A673 (cell line): Measurements from ENCODE around the gene ZNF705A. TPM values are rescaled to one million over a fixed set of nuclear protein-coding genes. Genes with fewer than 3 reads are reported as not detected.
"Not testable (repeated sequence)": the region's sequence is repeated elsewhere in the genome, so short reads cannot be mapped to it uniquely, and the experiment has no call there.

ENCODE experiments used
- BruUV-seq: library from RNA; stranded (reverse); fragments of 400-500 nt; replicated peaks from 2 replicates; lab custom pipeline; 2021; lab: Mats Ljungman, UMichigan
- CTCF ChIA-PET: fragments of 300-600 bp; sonication (Branson Sonifier 250); formaldehyde crosslinking; loops from one replicate; lab custom pipeline; 2022; ENCODE audit warnings: antibody characterized with exemption; lab: Charles Lee
- POLR2A ChIA-PET: fragments of 300-600 bp; sonication (Branson Sonifier 250); formaldehyde crosslinking; loops from one replicate; lab custom pipeline; 2022; ENCODE audit warnings: antibody characterized with exemption; ENCODE audit not compliant: low non-redundant PET; lab: Charles Lee
- DNase-seq: peaks from one replicate; pipeline ENCODE4 v3.0.0-alpha.2; 2015; ENCODE audit warnings: low spot score
- H3K27ac ChIP-seq: fragments of 200-600 bp; sonication (generic); 2 replicates; pipeline ENCODE4 v1.5.1; 2016; ENCODE audit warnings: mixed run types, low read depth, mild to moderate bottlenecking, mixed read lengths, antibody characterized with exemption, low read length; ENCODE audit not compliant: poor library complexity, severe bottlenecking
- H3K27me3 ChIP-seq: fragments of 200-600 bp; sonication (generic); replicated peaks from 2 replicates; pipeline ENCODE4 v1.6.1; 2017; ENCODE audit warnings: mixed run types, low read depth, mild to moderate bottlenecking, mixed read lengths, antibody characterized with exemption, low read length; ENCODE audit not compliant: insufficient read depth, poor library complexity
- H3K36me3 ChIP-seq: fragments of 200-600 bp; sonication (generic); 2 replicates; pipeline ENCODE4 v1.6.1; 2016; ENCODE audit warnings: mixed run types, mild to moderate bottlenecking, mixed read lengths, antibody characterized with exemption, low read length; ENCODE audit not compliant: insufficient read depth, poor library complexity, severe bottlenecking
- H3K4me1 ChIP-seq: fragments of 200-600 bp; sonication (generic); 2 replicates; pipeline ENCODE4 v1.6.1; 2017; ENCODE audit warnings: mixed run types, mild to moderate bottlenecking, mixed read lengths, antibody characterized with exemption, low read length; ENCODE audit not compliant: insufficient read depth, poor library complexity, severe bottlenecking
- H3K4me3 ChIP-seq: fragments of 200-600 bp; sonication (generic); 2 replicates; pipeline ENCODE4 v1.5.1; 2016; ENCODE audit warnings: low read depth, mixed run types, mild to moderate bottlenecking, mixed read lengths, low read length; ENCODE audit not compliant: poor library complexity, severe bottlenecking
- H3K9me3 ChIP-seq: fragments of 200-600 bp; sonication (generic); 2 replicates; pipeline ENCODE4 v1.6.1; 2016; ENCODE audit warnings: mixed run types, low read depth, mild to moderate bottlenecking, mixed read lengths, antibody characterized with exemption, low read length; ENCODE audit not compliant: poor library complexity, severe bottlenecking
- EZH2 ChIP-seq: fragments of 200-600 bp; sonication (generic); IDR thresholded peaks from 2 replicates; pipeline ENCODE4 v1.6.1; 2017; ENCODE audit warnings: borderline replicate concordance, low read depth, mild to moderate bottlenecking, mixed read lengths, antibody characterized with exemption, low read length; ENCODE audit not compliant: poor library complexity, severe bottlenecking
- intact Hi-C: fragments of 100-400 bp; cut with micrococcal nuclease; formaldehyde crosslinking; loops from one replicate; pipeline ENCODE4 v1.10.0; 2022; ENCODE audit not compliant: unreplicated experiment
- total RNA-seq: library from RNA; stranded (reverse); gene quantifications from 2 replicates; pipeline ENCODE4 v1.2.3, GENCODE V29; 2021
- TF ChIP-seq, protein P1 (sequence below): fragments of 300-800, 200-600 bp; sonication (generic); conservative IDR thresholded peaks from 2 replicates; pipeline ENCODE4 v1.5.1; 2017; ENCODE audit warnings: low read depth, mild to moderate bottlenecking, antibody characterized with exemption, low read length, moderate library complexity, mixed read lengths

The ZNF705A gene
- total RNA-seq, 1 experiment from 2014 or later: not detected

DNA sequence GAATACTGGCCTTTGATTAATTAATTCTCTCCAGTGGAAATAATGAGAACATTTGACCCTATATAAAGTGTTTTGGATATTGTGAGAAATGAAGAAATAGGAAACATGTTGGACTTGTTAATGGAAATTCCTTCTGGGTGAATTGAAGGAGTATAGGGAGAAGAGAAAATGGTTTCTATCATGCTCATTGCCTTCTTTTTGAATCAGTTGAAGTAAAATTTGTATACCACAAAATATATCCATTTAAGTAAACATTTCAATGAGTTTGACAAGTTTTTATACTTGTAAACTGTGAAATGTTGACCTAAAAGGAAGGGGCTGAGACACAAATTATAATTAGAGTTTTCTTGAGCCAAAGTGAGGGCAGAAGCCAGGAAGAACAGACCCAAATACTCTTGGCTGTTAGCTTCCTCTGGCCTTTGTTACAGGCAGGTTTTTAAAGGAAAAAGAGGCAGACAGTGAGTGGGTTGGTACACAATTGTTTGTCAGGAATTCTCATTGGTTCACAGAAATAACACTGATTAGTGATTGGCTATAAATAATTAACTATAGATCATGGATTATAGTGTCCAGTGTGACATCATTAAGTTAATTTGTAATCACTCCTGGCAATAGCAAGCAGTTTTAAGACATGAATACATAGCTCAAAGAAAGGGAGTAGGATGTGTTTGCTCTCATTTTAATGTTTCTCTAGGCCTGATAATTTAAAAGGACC, 826 bp downstream of the ZNF705A start:
- H3K4me1 ChIP-seq: peaks cover 33% of the 10 kb centered on the region
- TF ChIP-seq, protein P1, sequence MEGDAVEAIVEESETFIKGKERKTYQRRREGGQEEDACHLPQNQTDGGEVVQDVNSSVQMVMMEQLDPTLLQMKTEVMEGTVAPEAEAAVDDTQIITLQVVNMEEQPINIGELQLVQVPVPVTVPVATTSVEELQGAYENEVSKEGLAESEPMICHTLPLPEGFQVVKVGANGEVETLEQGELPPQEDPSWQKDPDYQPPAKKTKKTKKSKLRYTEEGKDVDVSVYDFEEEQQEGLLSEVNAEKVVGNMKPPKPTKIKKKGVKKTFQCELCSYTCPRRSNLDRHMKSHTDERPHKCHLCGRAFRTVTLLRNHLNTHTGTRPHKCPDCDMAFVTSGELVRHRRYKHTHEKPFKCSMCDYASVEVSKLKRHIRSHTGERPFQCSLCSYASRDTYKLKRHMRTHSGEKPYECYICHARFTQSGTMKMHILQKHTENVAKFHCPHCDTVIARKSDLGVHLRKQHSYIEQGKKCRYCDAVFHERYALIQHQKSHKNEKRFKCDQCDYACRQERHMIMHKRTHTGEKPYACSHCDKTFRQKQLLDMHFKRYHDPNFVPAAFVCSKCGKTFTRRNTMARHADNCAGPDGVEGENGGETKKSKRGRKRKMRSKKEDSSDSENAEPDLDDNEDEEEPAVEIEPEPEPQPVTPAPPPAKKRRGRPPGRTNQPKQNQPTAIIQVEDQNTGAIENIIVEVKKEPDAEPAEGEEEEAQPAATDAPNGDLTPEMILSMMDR: no peak
- TF ChIP-seq EZH2: no peak
- H3K9me3 ChIP-seq: no peaks in the 10 kb centered on the region
- peak; percentile 56 for DNase-seq
- POLR2A ChIA-PET: interaction anchor here (0.6 kb wide), 1 partner anchor 73 kb away, joined by 4 read pairs; no protein-coding TSS in a partner anchor
- H3K36me3 ChIP-seq: no peaks in the 10 kb centered on the region
- peak overlapping the region; percentile 61 for H3K27ac ChIP-seq
- CTCF ChIA-PET: interaction anchor here (0.6 kb wide), 1 partner anchor 1525 kb away, joined by 5 read pairs; no protein-coding TSS in a partner anchor
- BruUV-seq: TSS peak; percentile 82
- intact Hi-C loops: no loop called here
- H3K4me3 ChIP-seq: no peak overlapping the region
- H3K27me3 ChIP-seq: no peaks in the 10 kb centered on the region

DNA sequence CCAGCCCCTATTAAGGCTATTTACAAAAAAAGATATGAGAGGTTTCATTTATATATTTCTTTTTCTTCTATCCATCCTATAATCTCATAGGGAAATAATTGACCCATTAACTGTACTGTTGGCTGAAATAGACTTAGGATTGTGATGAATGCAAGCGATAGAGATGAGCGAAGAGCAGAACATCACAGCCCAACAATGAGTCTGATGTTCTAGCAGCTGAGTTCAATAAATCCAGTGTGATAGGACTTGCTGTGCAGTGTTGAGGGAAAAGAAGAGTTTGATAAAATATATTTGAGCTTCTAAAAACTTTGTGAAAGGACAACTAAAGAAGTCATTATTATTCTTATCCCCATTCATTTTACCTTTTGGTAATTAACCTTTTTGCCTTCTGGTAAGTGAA, 16.1 kb downstream of the ZNF705A start:
- H3K36me3 ChIP-seq, DNase-seq, BruUV-seq, POLR2A ChIA-PET, H3K4me3 ChIP-seq, CTCF ChIA-PET, intact Hi-C loops, H3K9me3 ChIP-seq, H3K27me3 ChIP-seq, H3K4me1 ChIP-seq, H3K27ac ChIP-seq: not testable (repeated sequence)

DNA sequence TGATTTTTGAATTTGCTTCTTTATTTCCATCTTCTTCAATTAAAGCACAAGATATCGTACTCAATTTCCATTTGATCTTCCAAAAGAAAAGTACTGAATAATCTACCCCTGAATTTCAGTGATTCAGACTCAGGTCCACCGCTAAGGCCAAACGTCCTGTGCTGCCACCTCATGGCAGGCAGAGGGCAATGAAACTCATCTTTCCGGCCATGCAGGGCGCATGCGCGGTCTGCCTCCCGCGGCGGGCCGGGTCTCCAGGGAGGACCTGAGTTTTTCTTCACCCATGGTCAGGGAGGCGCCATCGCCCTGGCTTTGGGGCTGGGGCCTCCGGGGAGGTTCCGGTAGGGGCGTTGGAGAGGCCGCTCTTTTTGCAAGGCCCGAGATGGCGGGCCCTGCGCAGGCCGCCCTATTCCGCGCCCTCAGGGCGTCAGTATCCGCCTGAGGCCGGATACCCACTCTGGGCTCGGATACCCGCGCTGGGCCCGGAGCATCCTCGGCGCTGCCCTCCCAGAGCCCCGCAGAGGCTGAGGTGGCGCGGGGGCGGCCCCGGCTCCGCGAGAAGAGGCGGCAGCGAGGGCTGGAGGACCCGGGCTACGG, 23.3 kb downstream of the ZNF705A start:
- TF ChIP-seq, protein P1: peak; percentile 52
- BruUV-seq, H3K27me3 ChIP-seq, intact Hi-C loops, CTCF ChIA-PET, H3K27ac ChIP-seq, H3K36me3 ChIP-seq, POLR2A ChIA-PET, H3K9me3 ChIP-seq, H3K4me1 ChIP-seq: not testable (repeated sequence)
- DNase-seq: peak; percentile 53
- peak overlapping the region; percentile 59 for H3K4me3 ChIP-seq

DNA sequence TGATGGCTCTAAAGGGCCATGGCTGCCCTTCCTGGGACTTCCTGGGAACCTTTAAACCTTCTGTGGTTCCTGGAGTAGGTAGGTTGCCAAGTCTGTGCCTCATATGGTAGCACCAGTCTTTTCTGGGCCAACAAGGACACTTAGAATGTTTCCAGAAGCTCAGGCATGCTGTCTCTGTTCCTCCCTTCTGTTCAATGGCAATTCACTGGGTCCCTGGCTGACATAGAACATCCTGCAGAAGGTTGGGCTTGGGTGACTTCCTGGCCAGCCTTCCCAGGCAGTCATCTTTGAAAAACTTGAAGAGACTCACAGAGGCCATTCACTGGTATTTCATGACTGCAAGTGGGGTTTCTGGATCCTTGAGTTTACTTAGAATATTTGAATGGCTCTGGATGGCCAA, 24.5 kb downstream of the ZNF705A start:
- H3K4me3 ChIP-seq, H3K27ac ChIP-seq, H3K4me1 ChIP-seq, H3K36me3 ChIP-seq, intact Hi-C loops, H3K9me3 ChIP-seq, BruUV-seq, H3K27me3 ChIP-seq, POLR2A ChIA-PET, DNase-seq: not testable (repeated sequence)
- CTCF ChIA-PET: interaction anchor here (0.6 kb wide), 1 partner anchor 50 kb away, joined by 3 read pairs; no protein-coding TSS in a partner anchor

DNA sequence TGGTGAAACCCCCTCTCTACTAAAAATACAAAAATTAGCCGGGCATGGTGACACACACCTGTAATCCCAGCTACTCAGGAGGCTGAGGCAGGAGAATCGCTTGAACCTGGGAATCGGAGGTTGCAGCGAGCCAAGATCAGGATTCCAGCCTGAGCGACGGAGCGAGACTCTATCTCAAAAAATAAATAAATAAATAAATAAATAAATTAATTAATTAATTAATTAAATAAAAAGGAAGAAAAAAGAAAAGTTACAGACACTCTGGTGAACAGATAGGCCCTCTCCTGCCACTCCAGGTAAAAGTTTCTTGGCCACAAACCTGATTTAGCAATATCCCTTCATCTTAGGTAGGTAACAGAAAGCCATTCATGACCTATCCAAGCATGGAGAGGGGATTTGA, 26.1 kb downstream of the ZNF705A start:
- H3K9me3 ChIP-seq, H3K4me3 ChIP-seq, H3K27me3 ChIP-seq, H3K27ac ChIP-seq, H3K36me3 ChIP-seq, intact Hi-C loops, DNase-seq, H3K4me1 ChIP-seq, CTCF ChIA-PET, POLR2A ChIA-PET, BruUV-seq: not testable (repeated sequence)

DNA sequence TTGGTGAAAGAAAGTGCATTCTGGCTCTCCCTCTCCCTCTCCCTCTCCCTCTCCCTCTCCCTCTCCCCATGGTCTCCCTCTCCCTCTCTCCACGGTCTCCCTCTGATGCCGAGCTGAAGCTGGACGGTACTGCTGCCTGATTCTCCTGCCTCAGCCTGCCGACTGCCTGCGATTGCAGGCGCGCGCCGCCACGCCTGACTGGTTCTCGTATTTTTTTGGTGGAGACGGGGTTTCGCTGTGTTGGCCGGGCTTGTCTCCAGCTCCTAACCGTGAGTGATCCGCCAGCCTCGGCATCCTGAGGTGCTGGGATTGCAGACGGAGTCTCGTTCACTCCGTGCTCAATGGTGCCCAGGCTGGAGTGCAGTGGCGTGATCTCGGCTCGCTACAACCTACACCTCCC, 26.5 kb downstream of the ZNF705A start:
- DNase-seq, H3K27me3 ChIP-seq, H3K27ac ChIP-seq, intact Hi-C loops, CTCF ChIA-PET, H3K36me3 ChIP-seq, POLR2A ChIA-PET, H3K4me1 ChIP-seq, H3K9me3 ChIP-seq, BruUV-seq, H3K4me3 ChIP-seq: not testable (repeated sequence)
